MV-4-11 (cell line): ENCODE results near the gene ERGIC1.
"Not testable (repeated sequence)": the region's sequence is repeated elsewhere in the genome, so short reads cannot be mapped to it uniquely, and the experiment has no call there.

ENCODE experiments used
- DNase-seq: peaks from one replicate; lab custom pipeline; 2025; lab: John Stamatoyannopoulos, UW

The ERGIC1 gene

GRCh38 chr5:172833686-172834414 lies at the start of gene ERGIC1:
Gene ERGIC1, plus strand, starts transcription at chr5:172834251. Its CDS starts 163 bp downstream, at chr5:172834414.
- peak; percentile 59 for DNase-seq

- DNase-seq, result no peak
These were observed 48.5 kb upstream of the ERGIC1 start for GRCh38 chr5:172785429-172786088.

- DNase-seq, result no peak
These were observed 47.2 kb upstream of the ERGIC1 start for GRCh38 chr5:172786736-172787462.

- not testable (repeated sequence) for DNase-seq
These were observed 46.5 kb upstream of the ERGIC1 start for GRCh38 chr5:172787538-172787937.

GRCh38 chr5:172788771-172789686 lies 45.0 kb upstream of the ERGIC1 start:
- DNase-seq, result no peak

GRCh38 chr5:172789687-172790495 lies 44.2 kb upstream of the ERGIC1 start:
- DNase-seq, result no peak

- no peak for DNase-seq
These were observed 43.6 kb upstream of the ERGIC1 start for GRCh38 chr5:172790496-172790889.

- no peak for DNase-seq
These were observed 42.8 kb upstream of the ERGIC1 start for GRCh38 chr5:172791286-172791685.

- DNase-seq, result no peak
These were observed 42.2 kb upstream of the ERGIC1 start for GRCh38 chr5:172791726-172792445.

GRCh38 chr5:172792701-172793570 lies 41.1 kb upstream of the ERGIC1 start:
- no peak for DNase-seq

GRCh38 chr5:172793577-172794488 lies 40.2 kb upstream of the ERGIC1 start:
- peak; percentile 90 for DNase-seq

- DNase-seq, result no peak
These were observed 38.6 kb upstream of the ERGIC1 start for GRCh38 chr5:172795318-172795977.

- no peak for DNase-seq
These were observed 37.7 kb upstream of the ERGIC1 start for GRCh38 chr5:172796306-172796705.

GRCh38 chr5:172797771-172798191 lies 36.3 kb upstream of the ERGIC1 start:
- DNase-seq, result no peak

GRCh38 chr5:172798422-172799215 lies 35.4 kb upstream of the ERGIC1 start:
- DNase-seq, result peak; percentile 97

GRCh38 chr5:172799416-172799815 lies 34.6 kb upstream of the ERGIC1 start:
- no peak for DNase-seq

- peak; percentile 95 for DNase-seq
These were observed 33.9 kb upstream of the ERGIC1 start for GRCh38 chr5:172800088-172800551.
